Measurements from ENCODE around the gene ADAMTS9.
"Not testable (repeated sequence)": the region's sequence is repeated elsewhere in the genome, so short reads cannot be mapped to it uniquely, and the experiment has no call there.

Gene ADAMTS9

GRCh38 chr3:64551697-64552096, 136.1 kb downstream of the ADAMTS9 start:
- no peak for DNase-seq (ENCODE audit: low read depth)
- TF ChIP-seq MAX (IDR thresholded peaks at IDR 0.05; ENCODE audit: low read depth, low read length) (no peak), POLR2A (IDR thresholded peaks at IDR 0.05; ENCODE audit: extremely low read depth, insufficient read length) (no peak), CTCF (IDR thresholded peaks at IDR 0.05; ENCODE audit: low read depth, low read length) (no peak)
- H3K4me3 ChIP-seq (ENCODE audit: low read depth, low read length): no peak overlapping the region

- no peak for DNase-seq (ENCODE audit: low read depth)
- TF ChIP-seq POLR2A (IDR thresholded peaks at IDR 0.05; ENCODE audit: extremely low read depth, insufficient read length) (no peak), MAX (IDR thresholded peaks at IDR 0.05; ENCODE audit: low read depth, low read length) (no peak), CTCF (IDR thresholded peaks at IDR 0.05; ENCODE audit: low read depth, low read length) (no peak), MYC (IDR thresholded peaks at IDR 0.05; ENCODE audit: low read depth, low read length) (no peak)
- H3K4me3 ChIP-seq (ENCODE audit: low read depth, low read length): no peak overlapping the region
Observed at GRCh38 chr3:64550745-64551144, 137.1 kb downstream of the ADAMTS9 start.

DNA sequence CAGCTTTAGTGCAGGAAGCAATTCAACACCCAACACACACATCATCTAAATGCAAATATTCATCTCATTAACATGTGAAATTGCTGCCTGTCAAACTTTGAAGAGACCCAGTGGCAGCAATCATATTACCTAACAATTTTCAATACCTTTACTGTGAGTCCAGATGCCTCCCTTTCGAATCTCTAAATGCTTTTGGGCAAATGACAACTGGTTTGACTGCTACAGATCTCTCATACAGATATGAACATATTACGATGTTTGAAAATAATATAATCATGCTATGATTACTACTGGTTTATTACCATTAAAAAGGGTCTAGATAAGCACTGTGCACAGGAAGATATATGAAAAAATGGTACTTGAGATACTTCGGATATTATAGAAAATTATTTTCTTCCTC, 137.9 kb downstream of the ADAMTS9 start:
- H3K4me3 ChIP-seq (ENCODE audit: low read depth, low read length): no peak overlapping the region
- DNase-seq (ENCODE audit: low read depth): no peak
- no peak for TF ChIP-seq CTCF (IDR thresholded peaks at IDR 0.05; ENCODE audit: low read depth, low read length)
- no peak for TF ChIP-seq MYC (IDR thresholded peaks at IDR 0.05; ENCODE audit: low read depth, low read length)
- TF ChIP-seq POLR2A (IDR thresholded peaks at IDR 0.05; ENCODE audit: extremely low read depth, insufficient read length): no peak
- TF ChIP-seq MAX (IDR thresholded peaks at IDR 0.05; ENCODE audit: low read depth, low read length): no peak

- no peak for DNase-seq (ENCODE audit: low read depth)
- no peak overlapping the region for H3K4me3 ChIP-seq (ENCODE audit: low read depth, low read length)
- TF ChIP-seq POLR2A (IDR thresholded peaks at IDR 0.05; ENCODE audit: extremely low read depth, insufficient read length) (no peak), MYC (IDR thresholded peaks at IDR 0.05; ENCODE audit: low read depth, low read length) (no peak), CTCF (IDR thresholded peaks at IDR 0.05; ENCODE audit: low read depth, low read length) (no peak), MAX (IDR thresholded peaks at IDR 0.05; ENCODE audit: low read depth, low read length) (no peak)
Observed at GRCh38 chr3:64548200-64548889, 139.5 kb downstream of the ADAMTS9 start.

DNA sequence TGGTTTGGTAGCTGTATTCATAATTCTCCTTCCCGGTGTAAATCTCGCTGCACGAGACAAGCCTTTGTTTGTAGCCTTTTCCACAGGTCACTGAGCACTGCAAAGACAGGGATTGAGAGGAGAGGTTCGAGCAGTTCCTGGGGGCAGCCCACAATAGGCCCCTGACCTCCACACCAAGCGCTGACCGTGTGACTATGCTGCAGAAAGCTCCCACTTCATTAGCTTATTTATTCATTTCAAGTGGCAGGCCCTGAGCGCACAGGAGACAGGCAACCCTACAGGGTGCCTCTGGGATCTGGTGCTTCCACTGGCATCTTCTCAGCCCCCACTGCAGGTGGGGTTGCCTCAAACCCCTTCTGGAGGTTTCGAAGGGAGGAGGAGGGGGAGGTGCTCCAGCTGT, 140.9 kb downstream of the ADAMTS9 start:
- TF ChIP-seq POLR2A (IDR thresholded peaks at IDR 0.05; ENCODE audit: extremely low read depth, insufficient read length) (no peak), MAX (IDR thresholded peaks at IDR 0.05; ENCODE audit: low read depth, low read length) (no peak), CTCF (IDR thresholded peaks at IDR 0.05; ENCODE audit: low read depth, low read length) (no peak), MYC (IDR thresholded peaks at IDR 0.05; ENCODE audit: low read depth, low read length) (no peak)
- H3K4me3 ChIP-seq (ENCODE audit: low read depth, low read length): no peak overlapping the region
- DNase-seq (ENCODE audit: low read depth): no peak

DNA sequence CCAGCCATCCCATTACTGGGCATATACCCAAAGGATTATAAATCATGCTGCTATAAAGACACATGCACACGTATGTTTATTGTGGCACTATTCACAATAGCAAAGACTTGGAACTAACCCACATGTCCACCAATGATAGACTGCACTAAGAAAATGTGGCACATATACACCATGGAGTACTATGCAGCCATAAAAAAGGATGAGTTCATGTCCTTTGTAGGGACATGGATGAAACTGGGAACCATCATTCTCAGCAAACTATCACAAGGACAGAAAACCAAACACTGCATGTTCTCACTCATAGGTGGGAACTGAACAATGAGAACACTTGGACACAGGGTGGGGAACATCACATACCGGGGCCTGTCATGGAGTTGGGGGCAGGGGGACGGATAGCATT, 142.6 kb downstream of the ADAMTS9 start:
- not testable (repeated sequence) for H3K4me3 ChIP-seq (ENCODE audit: low read depth, low read length); DNase-seq (ENCODE audit: low read depth)
